Lower leg skin (tissue), 4 donors: Measurements from ENCODE around the gene OBSCN. TPM values are rescaled to one million over a fixed set of nuclear protein-coding genes. Genes with fewer than 3 reads are reported as not detected.
A peak's percentile ranks its signal among the peaks of the same experiment; 100 is the strongest.

Experiments
- DNase-seq, 2 donors: peaks; one replicate each; pipeline ENCODE4 v3.0.0-alpha.2; 2019; ENCODE audit warnings: low spot score in 2 of 2
- H3K4me3 ChIP-seq: fragments of 200-600 bp; sonication (generic); 2 replicates; pipeline ENCODE4 v1.5.1; 2017; ENCODE audit warnings: mild to moderate bottlenecking, low read depth; ENCODE audit not compliant: poor library complexity, severe bottlenecking
- CTCF ChIP-seq, 3 donors: fragments of 450-650 bp; IDR thresholded peaks; one replicate each; pipeline ENCODE4 v1.5.1; 2016; ENCODE audit warnings: antibody characterized with exemption in 3 of 3, mild to moderate bottlenecking in 3 of 3, moderate library complexity in 2 of 3
- POLR2A ChIP-seq, 2 donors: fragments of 450-650 bp; IDR thresholded peaks; one replicate each; pipeline ENCODE4 v1.6.1; 2016 to 2017; ENCODE audit warnings: antibody characterized with exemption in 2 of 2, mild to moderate bottlenecking in 1 of 2, moderate library complexity in 1 of 2
- WGBS, 2 donors: methylation state at CpG; one replicate each; pipeline ENCODE4 v1.1.5; 2018; 5-methylcytosine and 5-hydroxymethylcytosine counted together
- intact Hi-C: fragments of 100-400 bp; cut with DNase I; formaldehyde crosslinking; loops from one replicate; pipeline ENCODE4 v1.15.0; 2023; ENCODE audit warnings: low total_unique reads
- total RNA-seq, 4 donors: library from RNA; depleted of rRNA; stranded (reverse); fragments of >200 nt; gene quantifications; one replicate each; pipeline ENCODE4 v1.1.0, GENCODE V29; 2016

The OBSCN gene
- total RNA-seq, 4 donors from 2014 or later = 7.4 to 39.2 (median 18.5) TPM

GRCh38 chr1:228174482-228175315 is 33.1 kb upstream of the OBSCN start:
- intact Hi-C loops = no loop called here
- WGBS, 2 donors = 63 to 77% methylated on average over 40 to 43 of the region's 52 CpGs
- H3K4me3 ChIP-seq = no peak overlapping the region
- peak in 1 of 2 donors; percentile 88 for DNase-seq
- TF ChIP-seq CTCF (IDR thresholded peaks at IDR 0.05) (no peak), POLR2A (IDR thresholded peaks at IDR 0.05) (no peak)

- H3K4me3 ChIP-seq = no peak overlapping the region
- intact Hi-C loops = no loop called here
- no peak for DNase-seq
- WGBS, 2 donors = 43 to 75% methylated on average over 6 to 18 of the region's 18 CpGs
- TF ChIP-seq CTCF (IDR thresholded peaks at IDR 0.05) (no peak), POLR2A (IDR thresholded peaks at IDR 0.05) (no peak)
Observed at GRCh38 chr1:228175316-228176023, 32.4 kb upstream of the OBSCN start.

DNA sequence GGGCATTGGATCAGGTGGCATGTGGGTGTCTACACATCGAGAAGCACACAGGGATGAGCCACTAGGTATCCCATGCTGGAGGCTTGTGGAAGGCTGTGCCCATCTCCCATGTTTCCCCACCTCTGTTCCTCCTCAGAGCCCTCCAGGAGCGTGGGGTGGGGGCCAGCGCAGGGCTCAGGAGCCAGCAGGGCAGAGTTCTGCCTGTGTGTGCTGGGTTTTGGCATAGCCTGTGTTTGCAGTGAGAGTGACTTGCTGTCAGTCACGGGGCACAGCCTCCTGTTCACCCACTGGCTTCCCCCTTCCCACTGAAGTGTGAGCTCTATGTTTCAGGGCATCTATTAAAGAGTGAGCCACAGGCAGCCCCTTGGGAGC is 31.8 kb upstream of the OBSCN start:
- intact Hi-C loops = no loop called here
- H3K4me3 ChIP-seq = no peak overlapping the region
- TF ChIP-seq CTCF (IDR thresholded peaks at IDR 0.05) (no peak), POLR2A (IDR thresholded peaks at IDR 0.05) (no peak)
- DNase-seq = no peak
- 79 to 94% methylated on average over 3 to 4 of the region's 4 CpGs for WGBS, 2 donors

GRCh38 chr1:228176461-228177182 is 31.2 kb upstream of the OBSCN start:
- DNase-seq = no peak
- WGBS, 2 donors = 86 to 93% methylated on average over 17 to 19 of the region's 19 CpGs
- intact Hi-C loops = no loop called here
- no peak for TF ChIP-seq POLR2A (IDR thresholded peaks at IDR 0.05)
- no peak for TF ChIP-seq CTCF (IDR thresholded peaks at IDR 0.05)
- H3K4me3 ChIP-seq = no peak overlapping the region

DNA sequence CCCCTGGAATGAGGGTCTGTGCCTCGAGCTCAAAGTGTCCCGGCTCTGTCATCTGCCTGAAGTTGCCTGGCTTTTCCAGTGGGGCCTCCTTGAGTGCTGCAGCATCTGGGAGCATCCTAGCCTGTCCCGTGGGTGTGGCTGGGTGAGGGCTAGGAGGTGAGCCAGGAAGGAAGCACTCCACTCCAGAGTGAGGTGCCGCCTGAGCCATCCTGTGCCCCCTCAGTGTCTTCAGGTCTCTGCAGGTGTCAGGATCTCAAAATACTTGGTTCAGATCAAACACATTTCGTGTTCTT is 30.7 kb upstream of the OBSCN start:
- 77 to 79% methylated on average over 5 of the region's 5 CpGs for WGBS, 2 donors
- no peak overlapping the region for H3K4me3 ChIP-seq
- no peak for DNase-seq
- TF ChIP-seq POLR2A (IDR thresholded peaks at IDR 0.05) = no peak
- TF ChIP-seq CTCF (IDR thresholded peaks at IDR 0.05) = no peak
- intact Hi-C loops = no loop called here
